Measurements from ENCODE around the gene SORCS1.
"Not testable (repeated sequence)": the region's sequence is repeated elsewhere in the genome, so short reads cannot be mapped to it uniquely, and the experiment has no call there.

SORCS1 gene

GRCh38 chr10:106938513-106938912 lies 226.0 kb downstream of the SORCS1 start:
- no peak for DNase-seq

- peak in 1 of 2 donors; percentile 2 for DNase-seq
Observed at GRCh38 chr10:106935978-106936451, 228.5 kb downstream of the SORCS1 start.

GRCh38 chr10:106931853-106932249 lies 232.7 kb downstream of the SORCS1 start:
- no peak for DNase-seq

GRCh38 chr10:106931159-106931852 lies 233.2 kb downstream of the SORCS1 start:
- DNase-seq = no peak

DNA sequence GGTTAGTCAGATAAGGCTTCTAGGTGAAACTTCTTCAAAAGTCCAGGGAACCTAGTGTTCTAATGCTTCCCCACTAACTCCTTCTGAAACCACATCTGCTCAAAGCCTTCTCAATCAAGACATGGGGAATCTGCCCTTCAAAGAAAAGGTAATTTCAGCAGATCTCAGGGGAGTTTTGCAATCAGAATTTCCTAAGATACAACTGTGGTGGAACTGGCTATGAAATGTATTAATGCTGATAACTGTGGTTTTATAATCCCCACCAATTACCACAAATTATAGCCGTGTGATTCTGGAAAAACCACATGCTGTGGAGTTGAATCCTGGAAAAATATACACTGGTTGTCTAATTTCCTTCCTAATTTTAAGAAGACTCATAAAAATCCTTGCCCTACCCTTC lies 233.8 kb downstream of the SORCS1 start:
- no peak for DNase-seq

- no peak for DNase-seq
Observed at GRCh38 chr10:106929291-106929895, 235.1 kb downstream of the SORCS1 start.

DNA sequence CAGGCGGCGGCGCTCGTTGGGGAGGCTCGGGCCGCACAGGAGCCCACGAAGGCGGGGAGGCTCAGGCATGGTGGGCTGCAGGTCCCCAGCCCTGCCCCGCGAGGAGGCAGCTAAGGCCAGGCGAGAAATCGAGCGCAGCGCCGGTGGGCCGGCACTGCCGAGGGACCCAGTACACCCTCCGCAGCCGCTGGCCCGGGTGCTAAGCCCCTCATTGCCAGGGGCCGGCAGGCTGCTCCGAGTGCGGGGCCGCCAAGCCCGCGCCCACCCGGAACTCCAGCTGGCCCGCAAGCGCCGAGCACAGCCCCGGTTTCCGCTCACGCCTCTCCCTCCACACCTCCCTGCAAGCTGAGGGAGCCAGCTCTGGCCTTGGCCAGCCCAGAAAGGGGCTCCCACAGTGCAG lies 236.4 kb downstream of the SORCS1 start:
- DNase-seq = not testable (repeated sequence)

DNA sequence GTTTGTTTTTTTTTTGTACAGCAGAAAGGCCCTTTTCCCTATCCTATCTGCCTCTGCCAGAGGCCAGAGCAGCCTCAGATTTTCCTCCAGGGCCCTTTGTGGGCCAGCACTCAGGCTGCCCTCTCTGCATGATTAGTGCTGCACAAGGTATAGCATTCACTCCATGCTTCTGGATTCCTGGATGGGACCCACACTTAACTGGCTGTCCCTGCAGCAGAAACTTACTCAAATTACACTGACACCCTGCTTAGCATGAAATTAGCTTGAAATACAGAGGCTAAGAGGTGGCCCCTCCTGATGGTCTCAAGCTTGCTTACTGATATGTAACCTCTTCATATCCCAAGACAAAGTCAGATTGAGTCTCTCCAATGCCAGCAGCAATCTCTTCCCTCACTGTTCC lies 239.3 kb downstream of the SORCS1 start:
- no peak for DNase-seq

- no peak for DNase-seq
Observed at GRCh38 chr10:106920538-106920937, 244.0 kb downstream of the SORCS1 start.

GRCh38 chr10:106919871-106920282 lies 244.6 kb downstream of the SORCS1 start:
- no peak for DNase-seq

- no peak for DNase-seq
Observed at GRCh38 chr10:106917452-106918055, 247.0 kb downstream of the SORCS1 start.

DNA sequence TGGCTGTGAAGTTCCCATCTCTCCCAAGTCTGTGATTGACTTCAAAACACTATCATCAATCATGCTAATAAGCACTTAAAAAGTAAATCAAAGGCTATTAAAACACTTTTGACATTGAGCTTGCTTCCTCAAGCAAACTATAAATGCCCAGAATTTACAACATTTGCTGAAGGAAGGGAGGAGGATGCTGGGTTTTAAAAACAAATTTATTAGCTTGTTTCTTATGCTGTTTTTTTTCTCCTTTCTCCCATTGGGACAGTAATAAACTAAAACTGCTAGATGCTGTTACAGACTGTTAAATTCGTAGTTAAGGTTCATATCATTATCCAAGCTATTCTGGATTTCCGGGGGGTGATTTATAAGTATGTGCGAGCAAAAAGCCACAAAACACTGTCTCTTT lies 250.5 kb downstream of the SORCS1 start:
- no peak for DNase-seq

- no peak for DNase-seq
Observed at GRCh38 chr10:106913348-106913747, 251.2 kb downstream of the SORCS1 start.

GRCh38 chr10:106911096-106911495 lies 253.4 kb downstream of the SORCS1 start:
- no peak for DNase-seq

GRCh38 chr10:106910666-106911065 lies 253.8 kb downstream of the SORCS1 start:
- DNase-seq = no peak

DNA sequence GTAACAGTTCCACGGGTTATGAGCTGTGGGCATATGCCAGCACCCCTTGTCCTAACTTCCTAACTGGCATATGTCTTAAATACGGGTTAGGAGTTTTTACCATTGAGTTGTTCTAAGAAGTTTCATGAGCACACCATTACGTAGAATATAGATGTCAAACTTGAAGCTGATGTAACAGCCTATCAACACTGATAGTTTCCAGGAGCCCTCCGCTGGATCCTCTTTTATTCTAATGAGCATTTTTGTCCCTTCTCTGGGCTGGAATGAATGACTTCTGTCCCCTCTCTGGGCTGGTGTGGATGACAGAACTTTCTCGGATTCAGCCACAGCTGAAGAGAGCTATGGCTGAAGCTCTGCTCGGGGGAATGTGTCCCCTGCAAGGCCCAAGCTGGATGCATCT lies 256.3 kb downstream of the SORCS1 start:
- DNase-seq = no peak

DNA sequence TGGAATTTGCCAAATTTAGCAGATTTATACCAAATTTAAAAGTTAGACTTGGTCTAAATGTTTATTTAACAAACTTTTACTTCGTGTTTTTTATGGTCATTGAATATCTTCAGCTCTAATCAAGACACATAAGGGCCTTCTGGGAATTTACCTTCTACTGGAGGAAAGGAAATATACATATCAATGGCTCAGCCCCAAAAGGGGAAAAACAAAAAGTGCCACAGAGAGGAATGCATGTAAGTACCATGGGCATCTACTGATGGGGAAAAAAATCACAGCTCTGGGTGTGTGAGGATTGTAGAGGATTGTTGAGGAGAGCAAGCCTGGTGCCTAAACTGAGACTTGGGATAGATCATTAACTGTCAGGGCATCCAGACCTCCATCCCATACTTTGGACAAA lies 260.3 kb downstream of the SORCS1 start:
- DNase-seq = no peak

DNA sequence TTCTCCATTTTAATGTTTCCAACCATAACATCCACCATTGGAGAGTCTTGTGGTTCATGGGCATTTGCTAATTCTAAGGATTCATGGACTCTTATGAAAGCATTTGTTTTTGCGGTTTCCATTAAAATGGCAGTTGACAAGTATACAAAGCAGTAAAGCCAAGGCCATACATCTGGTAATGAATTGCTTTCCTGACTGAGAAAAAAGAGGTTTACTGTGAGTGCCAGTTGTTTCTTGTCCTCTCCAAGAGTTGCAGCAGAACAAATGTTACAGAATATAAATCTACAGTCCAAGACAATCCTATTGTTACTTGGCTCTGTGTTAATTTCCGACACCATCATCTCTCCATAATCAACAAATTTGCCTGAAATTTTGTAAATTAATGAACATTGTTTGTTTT lies 261.3 kb downstream of the SORCS1 start:
- DNase-seq = no peak

DNA sequence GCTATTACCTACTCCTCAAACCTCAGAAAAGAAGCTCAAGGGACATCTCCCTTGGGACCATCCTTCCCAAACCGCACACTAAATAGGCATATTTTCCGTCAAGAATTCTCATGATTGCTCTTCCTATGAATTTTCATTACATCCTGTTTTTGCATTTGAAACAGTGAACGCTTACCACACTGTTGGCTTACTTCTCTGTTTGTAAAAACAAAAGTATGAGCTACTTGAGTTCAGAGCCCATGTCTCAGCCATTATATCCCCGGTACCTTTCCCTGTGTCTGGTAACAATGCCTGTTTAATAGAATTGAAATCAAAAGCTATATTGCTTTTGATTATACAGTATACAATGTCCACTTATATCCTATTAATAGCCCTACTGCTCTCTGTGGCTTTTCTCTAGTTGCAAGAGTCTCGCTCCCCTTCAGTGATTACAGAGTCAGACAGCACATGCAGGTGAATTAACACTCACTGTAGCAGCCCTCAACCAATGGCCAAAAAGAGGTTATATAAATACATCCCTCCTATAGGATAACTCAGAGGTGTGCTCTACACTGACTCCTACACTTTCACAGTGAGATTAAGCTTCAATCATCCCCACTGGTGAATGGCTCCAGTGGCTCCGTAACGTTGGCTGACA lies 264.4 kb downstream of the SORCS1 start:
- no peak for DNase-seq

DNA sequence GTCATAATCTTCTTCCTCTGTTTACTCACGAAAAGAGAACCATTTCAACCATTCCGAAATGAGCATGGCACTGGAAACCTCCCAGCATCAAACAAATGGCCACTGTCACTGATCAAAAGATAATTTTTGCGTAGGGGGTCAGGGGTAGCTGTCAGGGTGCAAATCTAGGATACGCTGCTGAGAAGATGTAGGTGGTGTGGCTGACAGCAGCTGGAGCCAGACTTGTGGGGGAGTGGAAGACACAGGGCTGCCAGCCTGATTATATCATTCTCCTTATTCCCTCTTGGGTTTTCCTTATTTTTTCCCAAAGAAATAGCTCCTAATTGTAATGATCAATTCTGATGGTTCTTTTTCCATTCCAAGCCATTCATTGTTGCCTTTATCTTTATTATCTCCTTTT lies 266.1 kb downstream of the SORCS1 start:
- DNase-seq = no peak

- no peak for DNase-seq
Observed at GRCh38 chr10:106897719-106898118, 266.8 kb downstream of the SORCS1 start.

GRCh38 chr10:106894692-106895091 lies 269.8 kb downstream of the SORCS1 start:
- no peak for DNase-seq

- DNase-seq = no peak
Observed at GRCh38 chr10:106877574-106877973, 286.9 kb downstream of the SORCS1 start.

- no peak for DNase-seq
Observed at GRCh38 chr10:106874604-106874889, 290.0 kb downstream of the SORCS1 start.
